ENCODE data around the gene MZF1. TPM values are rescaled to one million over a fixed set of nuclear protein-coding genes. Genes with fewer than 3 reads are reported as not detected.

The MZF1 gene
- total and polyA plus RNA-seq, 2 experiments from 2014 or later = 10.2 to 21.8 TPM

DNA sequence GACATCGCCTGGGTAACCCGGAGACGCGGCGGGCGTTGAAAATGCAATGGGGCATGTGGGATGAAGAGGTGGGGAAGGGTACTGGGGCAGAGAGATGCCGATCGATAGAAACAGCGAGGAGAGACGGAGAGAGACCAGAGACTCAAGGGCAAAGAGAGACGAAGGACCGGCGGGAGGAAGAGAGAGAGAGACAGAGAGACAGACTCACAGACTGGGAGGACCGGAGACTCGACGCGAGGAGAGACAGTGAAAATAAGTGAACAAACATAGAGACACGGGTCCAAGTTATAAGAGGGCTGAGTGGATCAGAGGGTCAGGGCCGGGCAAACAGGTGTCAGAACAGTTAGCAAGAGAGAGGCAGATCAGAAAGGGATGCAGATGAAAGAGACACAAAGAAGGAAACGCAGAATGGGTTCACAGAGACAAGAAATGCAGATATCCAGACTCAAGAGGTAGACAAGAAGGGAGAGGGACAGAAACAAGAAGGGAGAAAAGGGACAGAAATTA is 576 bp upstream of the MZF1 start (continued):
- TF ChIP-seq, protein P1, sequence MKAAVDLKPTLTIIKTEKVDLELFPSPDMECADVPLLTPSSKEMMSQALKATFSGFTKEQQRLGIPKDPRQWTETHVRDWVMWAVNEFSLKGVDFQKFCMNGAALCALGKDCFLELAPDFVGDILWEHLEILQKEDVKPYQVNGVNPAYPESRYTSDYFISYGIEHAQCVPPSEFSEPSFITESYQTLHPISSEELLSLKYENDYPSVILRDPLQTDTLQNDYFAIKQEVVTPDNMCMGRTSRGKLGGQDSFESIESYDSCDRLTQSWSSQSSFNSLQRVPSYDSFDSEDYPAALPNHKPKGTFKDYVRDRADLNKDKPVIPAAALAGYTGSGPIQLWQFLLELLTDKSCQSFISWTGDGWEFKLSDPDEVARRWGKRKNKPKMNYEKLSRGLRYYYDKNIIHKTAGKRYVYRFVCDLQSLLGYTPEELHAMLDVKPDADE (IDR thresholded peaks at IDR 0.05) = no peak
- no peak for TF ChIP-seq STAT1 (IDR thresholded peaks at IDR 0.05; ENCODE audit: unreplicated experiment)
- TF ChIP-seq NANOG (IDR thresholded peaks at IDR 0.05; ENCODE audit: borderline replicate concordance) = no peak
- TF ChIP-seq EZH2 (IDR thresholded peaks at IDR 0.05; ENCODE audit: low read depth, unreplicated experiment) = no peak
- TF ChIP-seq POLR2AphosphoS5 (IDR thresholded peaks at IDR 0.05; ENCODE audit: low read depth) = no peak
- TF ChIP-seq JUNB (IDR thresholded peaks at IDR 0.05; ENCODE audit: unreplicated experiment) = no peak
- TF ChIP-seq ZNF331 (CRISPR knock-in tag; IDR thresholded peaks at IDR 0.05; ENCODE audit: low read depth) = no peak
- no peak for TF ChIP-seq EZH2phosphoT487 (IDR thresholded peaks at IDR 0.05; ENCODE audit: unreplicated experiment)

DNA sequence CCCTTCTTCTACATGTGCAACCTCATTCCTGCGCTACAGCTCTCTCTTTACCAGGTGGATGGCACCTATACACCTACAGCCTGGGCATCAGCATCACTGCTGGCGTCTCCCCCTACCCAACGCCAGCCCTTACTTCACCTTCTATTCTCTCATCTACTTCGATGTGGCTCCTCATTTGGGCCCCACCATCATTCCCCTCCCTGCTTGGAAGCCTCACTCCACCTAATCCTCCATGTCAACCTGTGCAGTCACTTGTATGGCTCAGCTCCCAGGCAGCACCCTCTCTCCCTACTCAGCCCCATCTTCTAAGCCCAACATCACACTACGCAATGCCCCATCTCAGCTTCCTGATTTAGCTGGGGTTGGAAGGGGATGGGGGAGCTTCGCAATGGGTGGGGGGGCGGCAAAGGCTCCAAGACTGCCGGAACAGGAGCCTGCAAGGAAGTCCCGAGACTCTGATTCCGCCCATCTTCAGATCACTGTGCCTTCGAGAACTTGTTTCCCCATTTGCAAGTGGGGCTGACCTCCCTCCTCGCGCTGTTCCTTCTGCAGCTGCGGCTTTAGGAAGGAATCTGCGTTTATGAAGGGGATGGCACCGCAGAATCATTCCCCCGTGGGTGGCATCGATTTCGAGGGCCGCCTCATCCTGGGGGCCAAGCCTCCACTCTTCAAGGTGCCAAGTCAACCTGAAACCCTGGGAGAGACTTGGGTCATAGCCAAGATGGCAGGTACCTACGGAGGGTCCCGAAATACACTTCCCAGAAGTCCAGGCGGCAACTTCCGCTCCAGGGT is 913 bp downstream of the MZF1 start:
- Histone ChIP-seq H3F3A (replicated peaks; ENCODE audit: low read depth) (peaks cover 11% of the 10 kb centered on the region), H4K20me1 (replicated peaks; ENCODE audit: insufficient read depth) (0 out of 2 replicates have a peak, but pooled peaks cover 3% of the 10 kb centered on the region), H3K4me2 (peak overlapping the region; percentile 77), H2AFZ (no peak overlapping the region), H3K27ac (ENCODE audit: low read depth) (no peak overlapping the region), H3K4me3 (peak overlapping the region; percentile 63), H3K4me1 (ENCODE audit: insufficient read depth) (peaks cover 12% of the 10 kb centered on the region), H3K9me2 (ENCODE audit: insufficient read depth) (no peaks in the 10 kb centered on the region), H3K36me3 (ENCODE audit: insufficient read depth) (no peaks in the 10 kb centered on the region), H3K79me2 (replicated peaks; ENCODE audit: insufficient read depth) (peaks cover 4% of the 10 kb centered on the region; the same call in 1 of the 2 replicates), H3K27me3 (ENCODE audit: insufficient read depth) (no peaks in the 10 kb centered on the region)
- H3K27me3 Mint-ChIP-seq (ENCODE audit: insufficient read depth, low read depth, poor library complexity) = peaks cover 17% of the 10 kb centered on the region
- H3K27ac Mint-ChIP-seq = peak overlapping the region; percentile 100
- H3K36me3 Mint-ChIP-seq (ENCODE audit: low read depth) = peaks cover 15% of the 10 kb centered on the region
- H3K9me3 Mint-ChIP-seq = no peaks in the 10 kb centered on the region; the same call in 1 of the 3 replicates
- ATAC-seq (no peak), DNase-seq (ENCODE audit: low spot score) (no peak)
- peaks cover 17% of the 10 kb centered on the region for H3K4me1 Mint-ChIP-seq
- peak overlapping the region; percentile 95 for H3K4me3 Mint-ChIP-seq
- TF ChIP-seq, protein P1 (IDR thresholded peaks at IDR 0.05) = peak; percentile 46; the same call in 1 of the 2 replicates
- no peak for TF ChIP-seq CREB1 (CRISPR knock-in tag; IDR thresholded peaks at IDR 0.05; ENCODE audit: low read depth)

DNA sequence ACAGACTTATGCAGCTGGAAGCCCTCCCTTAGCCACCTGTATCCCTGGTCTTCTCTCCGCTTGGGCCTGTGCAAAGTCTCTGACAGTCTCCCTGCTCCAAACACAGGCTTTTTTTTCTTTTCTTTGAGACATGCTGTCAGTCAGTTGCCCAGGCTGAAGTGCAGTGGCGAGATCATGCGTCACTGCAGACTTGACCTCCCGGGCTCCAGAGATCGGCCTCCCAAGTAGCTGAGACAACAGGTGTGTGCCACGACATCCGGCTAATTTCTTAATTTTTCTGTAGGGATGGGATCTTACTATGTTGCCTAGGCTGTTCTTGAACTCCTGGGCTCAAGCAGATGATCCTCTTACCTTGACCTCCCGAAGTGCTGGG is 1.6 kb downstream of the MZF1 start:
- no peaks in the 10 kb centered on the region for H3K27me3 ChIP-seq (ENCODE audit: insufficient read depth)
- no peaks in the 10 kb centered on the region; the same call in 1 of the 3 replicates for H3K9me3 Mint-ChIP-seq
- ATAC-seq (no peak), DNase-seq (ENCODE audit: low spot score) (no peak)
- H3K4me2 ChIP-seq = no peak overlapping the region
- no peaks in the 10 kb centered on the region for H3K36me3 ChIP-seq (ENCODE audit: insufficient read depth)
- H3K27ac Mint-ChIP-seq = peak overlapping the region; percentile 100; the same call in 1 of the 2 replicates
- H3K4me1 ChIP-seq (ENCODE audit: insufficient read depth) = peaks cover 12% of the 10 kb centered on the region
- H3K4me3 ChIP-seq = no peak overlapping the region
- no peaks in the 10 kb centered on the region for H4K20me1 ChIP-seq (replicated peaks; ENCODE audit: insufficient read depth)
- no peak overlapping the region for H3K27ac ChIP-seq (ENCODE audit: low read depth)
- H3K79me2 ChIP-seq (replicated peaks; ENCODE audit: insufficient read depth) = no peaks in the 10 kb centered on the region
- peak overlapping the region; percentile 95; the same call in 2 of the 3 replicates for H3K4me3 Mint-ChIP-seq
- H2AFZ ChIP-seq = no peak overlapping the region
- peaks cover 17% of the 10 kb centered on the region for H3K27me3 Mint-ChIP-seq (ENCODE audit: insufficient read depth, low read depth, poor library complexity)
- peaks cover 17% of the 10 kb centered on the region for H3K4me1 Mint-ChIP-seq
- peaks cover 17% of the 10 kb centered on the region for H3K36me3 Mint-ChIP-seq (ENCODE audit: low read depth)
- H3K9me2 ChIP-seq (ENCODE audit: insufficient read depth) = no peaks in the 10 kb centered on the region
- peaks cover 11% of the 10 kb centered on the region for H3F3A ChIP-seq (replicated peaks; ENCODE audit: low read depth)
- TF ChIP-seq EZH2phosphoT487 (IDR thresholded peaks at IDR 0.05; ENCODE audit: unreplicated experiment) (no peak), ZNF114 (CRISPR knock-in tag; IDR thresholded peaks at IDR 0.05) (no peak)
- TF ChIP-seq, protein P2, sequence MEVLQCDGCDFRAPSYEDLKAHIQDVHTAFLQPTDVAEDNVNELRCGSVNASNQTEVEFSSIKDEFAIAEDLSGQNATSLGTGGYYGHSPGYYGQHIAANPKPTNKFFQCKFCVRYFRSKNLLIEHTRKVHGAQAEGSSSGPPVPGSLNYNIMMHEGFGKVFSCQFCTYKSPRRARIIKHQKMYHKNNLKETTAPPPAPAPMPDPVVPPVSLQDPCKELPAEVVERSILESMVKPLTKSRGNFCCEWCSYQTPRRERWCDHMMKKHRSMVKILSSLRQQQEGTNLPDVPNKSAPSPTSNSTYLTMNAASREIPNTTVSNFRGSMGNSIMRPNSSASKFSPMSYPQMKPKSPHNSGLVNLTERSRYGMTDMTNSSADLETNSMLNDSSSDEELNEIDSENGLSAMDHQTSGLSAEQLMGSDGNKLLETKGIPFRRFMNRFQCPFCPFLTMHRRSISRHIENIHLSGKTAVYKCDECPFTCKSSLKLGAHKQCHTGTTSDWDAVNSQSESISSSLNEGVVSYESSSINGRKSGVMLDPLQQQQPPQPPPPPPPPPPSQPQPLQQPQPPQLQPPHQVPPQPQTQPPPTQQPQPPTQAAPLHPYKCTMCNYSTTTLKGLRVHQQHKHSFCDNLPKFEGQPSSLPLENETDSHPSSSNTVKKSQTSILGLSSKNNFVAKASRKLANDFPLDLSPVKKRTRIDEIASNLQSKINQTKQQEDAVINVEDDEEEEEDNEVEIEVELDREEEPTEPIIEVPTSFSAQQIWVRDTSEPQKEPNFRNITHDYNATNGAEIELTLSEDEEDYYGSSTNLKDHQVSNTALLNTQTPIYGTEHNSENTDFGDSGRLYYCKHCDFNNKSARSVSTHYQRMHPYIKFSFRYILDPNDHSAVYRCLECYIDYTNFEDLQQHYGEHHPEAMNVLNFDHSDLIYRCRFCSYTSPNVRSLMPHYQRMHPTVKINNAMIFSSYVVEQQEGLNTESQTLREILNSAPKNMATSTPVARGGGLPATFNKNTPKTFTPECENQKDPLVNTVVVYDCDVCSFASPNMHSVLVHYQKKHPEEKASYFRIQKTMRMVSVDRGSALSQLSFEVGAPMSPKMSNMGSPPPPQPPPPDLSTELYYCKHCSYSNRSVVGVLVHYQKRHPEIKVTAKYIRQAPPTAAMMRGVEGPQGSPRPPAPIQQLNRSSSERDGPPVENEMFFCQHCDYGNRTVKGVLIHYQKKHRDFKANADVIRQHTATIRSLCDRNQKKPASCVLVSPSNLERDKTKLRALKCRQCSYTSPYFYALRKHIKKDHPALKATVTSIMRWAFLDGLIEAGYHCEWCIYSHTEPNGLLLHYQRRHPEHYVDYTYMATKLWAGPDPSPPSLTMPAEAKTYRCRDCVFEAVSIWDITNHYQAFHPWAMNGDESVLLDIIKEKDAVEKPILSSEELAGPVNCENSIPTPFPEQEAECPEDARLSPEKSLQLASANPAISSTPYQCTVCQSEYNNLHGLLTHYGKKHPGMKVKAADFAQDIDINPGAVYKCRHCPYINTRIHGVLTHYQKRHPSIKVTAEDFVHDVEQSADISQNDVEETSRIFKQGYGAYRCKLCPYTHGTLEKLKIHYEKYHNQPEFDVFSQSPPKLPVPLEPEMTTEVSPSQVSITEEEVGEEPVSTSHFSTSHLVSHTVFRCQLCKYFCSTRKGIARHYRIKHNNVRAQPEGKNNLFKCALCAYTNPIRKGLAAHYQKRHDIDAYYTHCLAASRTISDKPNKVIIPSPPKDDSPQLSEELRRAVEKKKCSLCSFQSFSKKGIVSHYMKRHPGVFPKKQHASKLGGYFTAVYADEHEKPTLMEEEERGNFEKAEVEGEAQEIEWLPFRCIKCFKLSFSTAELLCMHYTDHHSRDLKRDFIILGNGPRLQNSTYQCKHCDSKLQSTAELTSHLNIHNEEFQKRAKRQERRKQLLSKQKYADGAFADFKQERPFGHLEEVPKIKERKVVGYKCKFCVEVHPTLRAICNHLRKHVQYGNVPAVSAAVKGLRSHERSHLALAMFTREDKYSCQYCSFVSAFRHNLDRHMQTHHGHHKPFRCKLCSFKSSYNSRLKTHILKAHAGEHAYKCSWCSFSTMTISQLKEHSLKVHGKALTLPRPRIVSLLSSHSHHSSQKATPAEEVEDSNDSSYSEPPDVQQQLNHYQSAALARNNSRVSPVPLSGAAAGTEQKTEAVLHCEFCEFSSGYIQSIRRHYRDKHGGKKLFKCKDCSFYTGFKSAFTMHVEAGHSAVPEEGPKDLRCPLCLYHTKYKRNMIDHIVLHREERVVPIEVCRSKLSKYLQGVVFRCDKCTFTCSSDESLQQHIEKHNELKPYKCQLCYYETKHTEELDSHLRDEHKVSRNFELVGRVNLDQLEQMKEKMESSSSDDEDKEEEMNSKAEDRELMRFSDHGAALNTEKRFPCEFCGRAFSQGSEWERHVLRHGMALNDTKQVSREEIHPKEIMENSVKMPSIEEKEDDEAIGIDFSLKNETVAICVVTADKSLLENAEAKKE (CRISPR knock-in tag; IDR thresholded peaks at IDR 0.05) = no peak
